ENCODE results near the gene CNTNAP5. TPM values are rescaled to one million over a fixed set of nuclear protein-coding genes. Genes with fewer than 3 reads are reported as not detected.

Gene CNTNAP5
- total RNA-seq, 2 donors from 2014 or later: not detected

DNA sequence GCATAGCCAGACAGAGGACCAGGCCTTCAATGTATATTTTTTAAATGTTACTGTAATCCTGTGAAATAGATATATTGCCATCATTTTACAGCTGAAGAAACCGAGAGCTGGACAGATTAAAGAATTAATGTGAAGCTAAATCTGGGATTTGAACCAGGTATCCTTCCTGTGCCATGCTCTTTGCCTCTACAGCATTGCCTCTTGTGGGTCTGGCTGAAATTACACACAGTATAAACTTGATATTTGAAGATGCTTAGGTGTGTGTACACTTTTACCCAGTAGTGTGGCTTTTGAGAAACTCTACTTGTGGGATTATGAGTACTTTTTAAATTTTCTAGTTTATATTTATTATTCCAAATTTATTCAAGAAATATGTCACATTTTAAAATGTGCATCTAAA, 264.5 kb downstream of the CNTNAP5 start:
- no peaks in the 10 kb centered on the region for H3K36me3 Mint-ChIP-seq (ENCODE audit: low read depth)
- no peaks in the 10 kb centered on the region for H3K27me3 Mint-ChIP-seq
- ATAC-seq (replicated peaks): no peak
- no peak overlapping the region for H3K4me3 Mint-ChIP-seq
- no peak overlapping the region for H3K27ac Mint-ChIP-seq
- H3K9me3 Mint-ChIP-seq: peaks cover 4% of the 10 kb centered on the region
- H3K4me1 Mint-ChIP-seq: no peaks in the 10 kb centered on the region

DNA sequence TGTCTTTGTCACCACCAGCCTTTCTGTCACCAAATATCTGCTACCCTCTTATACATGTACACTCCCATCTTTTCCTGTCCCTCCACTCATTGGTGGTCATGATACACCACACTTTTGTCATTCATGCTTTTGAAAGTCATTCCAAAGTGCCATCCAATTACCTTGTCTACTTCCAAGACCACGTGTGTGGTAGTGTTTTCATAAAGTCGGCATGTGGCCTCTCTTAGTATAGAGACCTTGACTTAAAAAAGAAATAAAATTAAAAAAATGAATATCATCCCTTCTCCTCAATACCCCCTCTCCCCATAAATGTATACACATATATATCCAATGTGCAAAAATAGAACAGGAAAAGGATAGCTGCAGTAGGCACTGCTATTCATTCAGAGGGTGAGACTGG, 271.4 kb downstream of the CNTNAP5 start:
- no peak overlapping the region for H3K4me3 Mint-ChIP-seq
- H3K4me1 Mint-ChIP-seq: no peaks in the 10 kb centered on the region
- H3K27me3 Mint-ChIP-seq: no peaks in the 10 kb centered on the region
- no peaks in the 10 kb centered on the region for H3K36me3 Mint-ChIP-seq (ENCODE audit: low read depth)
- H3K9me3 Mint-ChIP-seq: peaks cover 9% of the 10 kb centered on the region
- no peak for ATAC-seq (replicated peaks)
- no peak overlapping the region for H3K27ac Mint-ChIP-seq

DNA sequence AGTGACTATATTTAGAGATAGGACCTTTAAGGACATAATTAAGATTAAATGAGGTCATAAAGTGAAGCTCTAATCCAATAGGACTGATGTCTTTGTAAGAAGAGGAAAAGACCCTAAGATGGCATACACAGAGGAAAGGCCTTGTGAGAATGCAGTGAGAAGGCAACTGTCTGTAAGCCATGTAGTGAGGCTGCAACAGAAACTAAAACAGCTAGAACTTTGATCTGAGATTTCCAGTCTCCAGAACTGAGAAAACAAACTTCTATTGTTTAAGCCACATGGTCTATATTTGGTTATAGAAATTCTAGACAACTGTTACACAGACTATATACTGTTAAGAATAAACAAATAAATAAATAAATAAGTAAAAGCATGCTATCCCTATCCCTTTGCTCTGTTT, 276.8 kb downstream of the CNTNAP5 start:
- H3K9me3 Mint-ChIP-seq: peaks cover 14% of the 10 kb centered on the region
- ATAC-seq (replicated peaks): no peak
- no peak overlapping the region for H3K27ac Mint-ChIP-seq
- H3K4me3 Mint-ChIP-seq: no peak overlapping the region
- no peaks in the 10 kb centered on the region for H3K27me3 Mint-ChIP-seq
- no peaks in the 10 kb centered on the region for H3K36me3 Mint-ChIP-seq (ENCODE audit: low read depth)
- no peaks in the 10 kb centered on the region for H3K4me1 Mint-ChIP-seq

DNA sequence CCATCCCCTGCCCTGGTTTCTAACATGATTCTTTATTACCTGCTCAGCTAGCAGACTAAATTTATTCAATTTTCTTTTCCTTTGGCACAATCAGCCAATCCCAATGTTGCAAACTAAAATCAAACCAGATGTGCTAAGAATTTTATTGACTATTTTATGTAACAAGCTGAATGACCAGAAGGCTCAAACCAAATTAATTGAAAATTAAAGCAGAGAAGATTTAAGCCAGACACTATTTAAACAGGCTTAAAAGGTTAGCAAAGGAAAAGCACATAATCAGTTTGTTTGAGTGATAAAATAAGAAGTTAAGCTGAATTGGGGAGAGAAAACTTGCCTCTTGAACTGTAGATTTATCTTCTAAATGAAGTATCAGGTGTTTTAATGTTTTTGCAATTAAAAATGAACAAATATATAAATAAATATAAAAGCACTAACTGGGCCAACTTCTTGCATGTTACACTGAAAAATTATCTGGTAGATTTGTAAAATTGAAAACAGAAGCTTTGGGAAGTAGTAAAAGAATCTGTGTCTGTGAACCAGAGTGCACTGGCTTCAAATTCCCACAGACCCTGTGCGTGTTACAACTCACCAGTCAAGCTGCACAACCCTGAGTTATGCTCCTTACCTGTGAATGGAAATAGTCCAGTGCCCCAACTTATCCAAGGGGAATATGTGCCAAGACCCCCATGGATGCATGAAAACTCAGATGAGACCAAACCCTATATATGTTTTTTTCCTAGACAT, 283.4 kb downstream of the CNTNAP5 start:
- no peak for ATAC-seq (replicated peaks)
- Mint-ChIP-seq H3K27me3 (no peaks in the 10 kb centered on the region), H3K36me3 (ENCODE audit: low read depth) (no peaks in the 10 kb centered on the region), H3K27ac (no peak overlapping the region), H3K9me3 (peaks cover 15% of the 10 kb centered on the region), H3K4me3 (no peak overlapping the region), H3K4me1 (no peaks in the 10 kb centered on the region)

GRCh38 chr2:124309563-124310138, 284.6 kb downstream of the CNTNAP5 start:
- Mint-ChIP-seq H3K9me3 (peaks cover 15% of the 10 kb centered on the region), H3K27me3 (no peaks in the 10 kb centered on the region), H3K36me3 (ENCODE audit: low read depth) (no peaks in the 10 kb centered on the region), H3K27ac (no peak overlapping the region), H3K4me3 (no peak overlapping the region), H3K4me1 (no peaks in the 10 kb centered on the region)
- no peak for ATAC-seq (replicated peaks)

GRCh38 chr2:124310671-124311070, 285.6 kb downstream of the CNTNAP5 start:
- no peaks in the 10 kb centered on the region for H3K4me1 Mint-ChIP-seq
- ATAC-seq (replicated peaks): no peak
- H3K27me3 Mint-ChIP-seq: no peaks in the 10 kb centered on the region
- peaks cover 16% of the 10 kb centered on the region for H3K9me3 Mint-ChIP-seq
- no peak overlapping the region for H3K4me3 Mint-ChIP-seq
- H3K27ac Mint-ChIP-seq: no peak overlapping the region
- H3K36me3 Mint-ChIP-seq (ENCODE audit: low read depth): no peaks in the 10 kb centered on the region

DNA sequence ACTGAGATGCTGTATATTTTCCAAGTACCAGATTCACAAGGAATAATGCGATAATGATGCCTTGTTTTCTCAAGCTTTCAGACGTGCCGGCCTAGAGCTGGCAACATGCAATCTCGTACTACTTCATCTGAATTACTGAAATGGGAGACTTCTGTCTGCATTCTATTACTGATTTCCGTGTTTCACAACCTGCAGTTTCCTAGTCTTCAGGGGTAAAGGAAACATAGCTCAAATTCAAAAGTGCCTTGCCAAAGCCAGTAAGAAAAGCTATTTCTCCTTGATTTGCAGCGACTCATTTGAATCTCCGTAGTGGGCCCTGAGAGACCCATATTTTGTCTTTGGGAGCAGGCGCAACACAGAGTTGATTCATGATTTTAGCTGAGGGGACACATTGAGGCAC, 289.0 kb downstream of the CNTNAP5 start:
- Mint-ChIP-seq H3K27ac (no peak overlapping the region), H3K36me3 (ENCODE audit: low read depth) (no peaks in the 10 kb centered on the region), H3K4me1 (no peaks in the 10 kb centered on the region), H3K9me3 (peaks cover 15% of the 10 kb centered on the region), H3K27me3 (no peaks in the 10 kb centered on the region), H3K4me3 (no peak overlapping the region)
- ATAC-seq (replicated peaks): no peak

GRCh38 chr2:124315221-124315880, 290.3 kb downstream of the CNTNAP5 start:
- no peaks in the 10 kb centered on the region for H3K27me3 Mint-ChIP-seq
- H3K4me3 Mint-ChIP-seq: no peak overlapping the region
- ATAC-seq (replicated peaks): no peak
- H3K9me3 Mint-ChIP-seq: peaks cover 15% of the 10 kb centered on the region
- no peaks in the 10 kb centered on the region for H3K4me1 Mint-ChIP-seq
- H3K27ac Mint-ChIP-seq: no peak overlapping the region
- H3K36me3 Mint-ChIP-seq (ENCODE audit: low read depth): no peaks in the 10 kb centered on the region

GRCh38 chr2:124316133-124316532, 291.0 kb downstream of the CNTNAP5 start:
- H3K36me3 Mint-ChIP-seq (ENCODE audit: low read depth): no peaks in the 10 kb centered on the region
- no peak overlapping the region for H3K27ac Mint-ChIP-seq
- H3K4me1 Mint-ChIP-seq: no peaks in the 10 kb centered on the region
- ATAC-seq (replicated peaks): no peak
- peaks cover 15% of the 10 kb centered on the region for H3K9me3 Mint-ChIP-seq
- no peak overlapping the region for H3K4me3 Mint-ChIP-seq
- no peaks in the 10 kb centered on the region for H3K27me3 Mint-ChIP-seq

GRCh38 chr2:124316881-124317605, 292.0 kb downstream of the CNTNAP5 start:
- Mint-ChIP-seq H3K4me3 (no peak overlapping the region), H3K27ac (no peak overlapping the region), H3K4me1 (no peaks in the 10 kb centered on the region), H3K36me3 (ENCODE audit: low read depth) (no peaks in the 10 kb centered on the region), H3K27me3 (no peaks in the 10 kb centered on the region), H3K9me3 (peaks cover 10% of the 10 kb centered on the region)
- ATAC-seq (replicated peaks): no peak

GRCh38 chr2:124317628-124318027, 292.5 kb downstream of the CNTNAP5 start:
- Mint-ChIP-seq H3K27me3 (no peaks in the 10 kb centered on the region), H3K27ac (no peak overlapping the region), H3K36me3 (ENCODE audit: low read depth) (no peaks in the 10 kb centered on the region), H3K9me3 (peaks cover 10% of the 10 kb centered on the region), H3K4me3 (no peak overlapping the region), H3K4me1 (no peaks in the 10 kb centered on the region)
- ATAC-seq (replicated peaks): no peak

- Mint-ChIP-seq H3K27ac (no peak overlapping the region), H3K9me3 (peaks cover 10% of the 10 kb centered on the region), H3K36me3 (ENCODE audit: low read depth) (no peaks in the 10 kb centered on the region), H3K4me1 (no peaks in the 10 kb centered on the region), H3K27me3 (no peaks in the 10 kb centered on the region), H3K4me3 (no peak overlapping the region)
- ATAC-seq (replicated peaks): no peak
Observed at GRCh38 chr2:124318913-124319312, 293.8 kb downstream of the CNTNAP5 start.

DNA sequence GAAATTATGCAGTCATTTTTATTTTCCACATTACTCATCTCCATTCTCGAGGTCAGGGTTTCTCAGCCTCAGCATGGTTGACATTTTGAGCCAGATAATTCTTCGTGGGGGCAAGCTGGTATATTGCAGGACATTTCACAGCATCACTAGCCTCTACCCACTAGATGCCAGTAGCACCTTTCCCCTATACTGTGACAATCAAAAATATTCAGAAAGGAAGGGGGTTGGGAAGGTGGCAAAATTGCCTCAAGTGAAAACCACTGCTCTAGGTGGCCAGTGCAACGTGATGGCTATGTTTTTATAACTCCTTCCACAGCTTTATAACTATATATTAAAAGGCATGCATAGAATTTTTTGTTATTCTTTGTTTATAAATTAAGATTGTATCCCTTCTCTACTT, 294.5 kb downstream of the CNTNAP5 start:
- no peaks in the 10 kb centered on the region for H3K4me1 Mint-ChIP-seq
- H3K4me3 Mint-ChIP-seq: no peak overlapping the region
- no peaks in the 10 kb centered on the region for H3K36me3 Mint-ChIP-seq (ENCODE audit: low read depth)
- no peak overlapping the region for H3K27ac Mint-ChIP-seq
- H3K9me3 Mint-ChIP-seq: peaks cover 13% of the 10 kb centered on the region
- ATAC-seq (replicated peaks): no peak
- no peaks in the 10 kb centered on the region for H3K27me3 Mint-ChIP-seq

- H3K9me3 Mint-ChIP-seq: peaks cover 13% of the 10 kb centered on the region
- no peak overlapping the region for H3K4me3 Mint-ChIP-seq
- H3K4me1 Mint-ChIP-seq: no peaks in the 10 kb centered on the region
- no peak overlapping the region for H3K27ac Mint-ChIP-seq
- no peaks in the 10 kb centered on the region for H3K36me3 Mint-ChIP-seq (ENCODE audit: low read depth)
- H3K27me3 Mint-ChIP-seq: no peaks in the 10 kb centered on the region
- ATAC-seq (replicated peaks): no peak
Observed at GRCh38 chr2:124320051-124320688, 295.1 kb downstream of the CNTNAP5 start.

Data from activated T-helper 17 cell treated with anti-CD3 and anti-CD28 coated beads, Interleukin-2, amount 50 U/mL, for 72 hours (primary cell).